Stimulated activated CD4-positive, alpha-beta T cell treated with anti-CD3 and anti-CD28 coated beads, Interleukin-2, amount 100 ng/mL, for 48 hours (primary cell): ENCODE data around the gene RAB28.
"Not testable (repeated sequence)": the region's sequence is repeated elsewhere in the genome, so short reads cannot be mapped to it uniquely, and the experiment has no call there.

ENCODE experiments used
- DNase-seq, 2 donors: peaks; one replicate each; pipeline ENCODE4 v3.0.0-alpha.2; 2020

RAB28 gene

DNA sequence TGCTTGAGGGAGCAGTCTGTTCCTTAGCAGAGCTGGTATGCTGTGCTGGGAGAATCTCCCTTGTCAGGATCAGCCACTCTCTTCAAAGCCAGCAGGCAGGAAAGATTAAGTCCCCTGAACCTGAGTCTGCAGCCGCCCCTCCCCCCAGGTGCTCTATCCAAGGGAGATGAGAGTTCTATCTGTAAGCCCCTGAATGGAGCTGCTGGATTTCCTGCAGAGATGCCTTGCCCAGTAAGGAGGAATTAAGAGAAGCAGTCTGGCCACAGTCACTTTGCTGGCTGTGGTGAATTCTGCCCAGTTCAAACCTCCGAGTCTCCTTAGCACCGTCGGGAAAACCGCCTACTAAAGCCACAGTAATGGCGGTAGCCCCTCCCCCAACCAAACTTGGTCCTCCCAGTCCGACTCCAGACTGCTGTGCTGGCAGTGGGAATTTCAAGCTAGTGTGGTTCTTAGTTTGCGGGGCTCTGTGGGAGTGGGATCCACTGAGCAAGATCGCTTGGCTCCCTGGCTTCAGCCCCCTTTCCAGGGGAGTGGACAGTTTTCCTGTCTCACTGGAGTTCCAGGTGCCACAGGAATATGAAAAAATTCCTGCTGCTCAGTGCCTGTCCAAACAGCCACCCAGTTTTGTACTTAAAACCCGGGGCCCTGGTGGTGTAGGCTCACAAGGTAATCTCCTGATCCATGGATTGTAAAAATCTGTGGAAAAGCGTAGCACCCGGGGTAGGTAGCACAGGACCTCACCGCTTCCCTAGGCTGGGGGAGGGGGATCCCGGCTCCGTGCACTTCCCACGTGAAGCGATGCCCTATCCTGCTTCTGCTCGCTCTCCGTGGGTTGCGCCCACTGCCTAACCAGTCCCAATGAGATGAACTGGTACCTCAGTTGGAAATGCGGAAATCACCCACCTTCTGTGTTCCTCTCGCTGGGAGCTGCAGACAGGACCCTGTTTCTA is 38.0 kb downstream of the RAB28 start:
- DNase-seq = no peak

DNA sequence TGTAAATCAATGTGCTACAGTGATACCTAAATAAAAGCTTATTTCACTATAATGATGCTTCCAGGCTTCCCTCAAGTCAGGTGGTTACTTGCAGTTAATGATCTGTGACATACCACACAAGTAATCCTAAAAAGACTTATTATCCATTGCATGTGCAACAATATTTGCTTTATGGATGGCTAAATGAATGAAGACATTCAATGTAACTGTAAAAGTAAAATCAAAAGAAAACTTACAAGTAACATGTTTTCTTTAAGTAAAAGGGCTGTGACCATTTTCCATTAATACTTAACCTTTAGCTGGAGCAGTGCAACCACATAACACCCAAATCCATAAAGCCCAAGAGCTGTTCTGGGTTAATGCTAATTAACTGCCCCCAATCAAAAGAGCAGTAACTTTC is 42.6 kb downstream of the RAB28 start:
- DNase-seq = no peak

DNA sequence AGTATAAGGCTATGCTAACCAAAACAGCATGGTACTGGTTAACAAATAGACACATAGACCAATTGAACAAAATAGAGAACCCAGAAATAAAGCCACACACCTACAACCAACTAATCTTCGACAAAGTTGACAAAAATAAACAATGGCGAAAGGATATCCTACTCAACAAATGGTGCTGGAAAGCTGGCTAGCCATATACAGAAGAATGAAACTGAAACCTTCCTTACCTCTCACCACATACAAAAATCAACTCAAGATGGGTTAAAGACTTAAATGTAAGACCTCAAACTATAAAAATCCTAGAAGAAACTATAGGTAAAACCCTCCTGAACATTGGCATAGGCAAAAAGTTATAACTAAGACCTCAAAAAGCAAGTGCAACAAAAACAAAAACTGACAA is 47.2 kb downstream of the RAB28 start:
- DNase-seq = no peak

DNA sequence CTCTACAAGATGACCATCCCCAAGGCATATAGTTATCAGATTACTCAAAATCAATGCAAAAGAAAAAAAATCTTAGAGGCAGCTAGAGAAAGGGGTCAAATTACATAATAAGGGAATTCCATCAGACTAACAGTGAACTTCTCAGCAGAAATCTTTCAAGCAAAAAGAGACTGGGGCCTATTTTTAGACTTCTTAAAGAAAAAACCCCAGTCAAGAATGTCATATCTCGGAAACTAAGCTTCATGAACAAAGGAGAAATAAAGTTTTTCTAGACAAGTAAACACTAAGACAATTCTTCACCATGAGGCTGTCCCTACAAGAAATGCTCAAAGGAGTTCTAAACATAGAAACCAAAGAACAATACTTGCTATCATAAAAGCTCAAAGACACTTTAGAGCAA is 51.7 kb downstream of the RAB28 start:
- DNase-seq = no peak

DNA sequence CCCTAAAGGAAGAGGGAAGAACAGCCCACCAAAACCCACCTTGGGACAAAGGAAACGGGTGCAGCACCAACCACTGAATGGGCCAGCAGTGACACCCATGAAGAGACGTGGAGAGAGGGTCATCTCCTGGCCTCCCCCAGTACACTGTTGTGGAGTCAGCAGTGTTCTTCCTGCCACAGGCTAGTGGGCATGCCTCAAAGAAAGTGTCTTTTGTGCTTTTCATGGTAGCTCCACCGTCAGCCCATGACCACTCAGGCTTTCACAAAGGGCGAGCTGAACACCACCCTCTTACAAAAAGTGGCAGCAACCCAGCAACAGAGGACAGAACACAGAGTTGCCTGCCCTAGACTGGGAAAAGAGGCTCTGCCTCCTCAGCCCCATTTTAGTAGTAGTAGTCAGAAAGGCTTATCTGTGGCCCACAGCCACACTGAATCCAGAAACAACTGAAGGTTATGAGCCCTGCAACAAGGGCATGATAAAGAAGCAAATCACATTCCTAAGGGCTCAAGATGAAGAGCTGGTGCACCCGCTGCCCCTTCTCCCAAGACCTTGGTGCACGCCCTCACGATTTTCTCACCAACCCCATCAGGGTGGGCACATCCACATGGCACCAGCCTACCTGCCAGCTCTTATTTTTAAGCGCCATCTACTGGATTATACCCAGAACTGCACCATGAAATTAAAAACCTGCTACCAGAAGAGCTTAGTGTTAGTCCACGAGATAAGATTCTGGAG is 53.1 kb downstream of the RAB28 start:
- no peak for DNase-seq

DNA sequence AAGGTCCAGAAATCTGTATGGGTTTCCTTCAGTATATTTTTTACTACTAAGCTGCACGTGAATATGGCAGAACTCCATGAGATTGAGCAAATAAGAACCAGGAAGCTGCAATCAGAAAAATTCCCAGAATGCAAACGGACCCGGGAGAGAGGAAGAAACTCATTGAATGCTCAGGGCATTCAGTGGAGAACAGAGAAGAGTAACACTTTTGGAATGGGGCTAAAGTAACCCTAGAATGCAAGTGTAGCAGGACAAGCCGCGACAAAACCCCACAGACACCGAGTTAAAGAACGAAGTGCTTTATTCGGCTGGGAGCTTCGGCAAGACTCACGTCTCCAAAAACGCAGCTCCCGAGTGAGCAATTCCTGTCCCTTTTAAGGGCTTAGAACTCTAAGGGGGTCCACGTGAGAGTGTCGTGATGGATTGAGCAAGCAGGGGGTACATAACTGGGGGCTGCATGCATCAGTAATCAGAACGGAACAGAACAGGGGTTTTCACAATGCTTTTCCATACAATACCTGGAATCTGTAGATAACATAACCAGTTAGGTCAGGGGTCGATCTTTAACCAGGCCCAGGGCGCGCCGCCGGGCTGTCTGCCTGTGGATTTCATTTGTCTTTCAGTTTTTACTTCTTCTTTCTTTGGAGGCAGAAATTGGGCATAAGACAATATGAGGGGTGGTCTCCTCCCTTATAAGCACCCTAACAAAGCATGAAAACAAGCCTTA is 56.4 kb downstream of the RAB28 start:
- no peak for DNase-seq

DNA sequence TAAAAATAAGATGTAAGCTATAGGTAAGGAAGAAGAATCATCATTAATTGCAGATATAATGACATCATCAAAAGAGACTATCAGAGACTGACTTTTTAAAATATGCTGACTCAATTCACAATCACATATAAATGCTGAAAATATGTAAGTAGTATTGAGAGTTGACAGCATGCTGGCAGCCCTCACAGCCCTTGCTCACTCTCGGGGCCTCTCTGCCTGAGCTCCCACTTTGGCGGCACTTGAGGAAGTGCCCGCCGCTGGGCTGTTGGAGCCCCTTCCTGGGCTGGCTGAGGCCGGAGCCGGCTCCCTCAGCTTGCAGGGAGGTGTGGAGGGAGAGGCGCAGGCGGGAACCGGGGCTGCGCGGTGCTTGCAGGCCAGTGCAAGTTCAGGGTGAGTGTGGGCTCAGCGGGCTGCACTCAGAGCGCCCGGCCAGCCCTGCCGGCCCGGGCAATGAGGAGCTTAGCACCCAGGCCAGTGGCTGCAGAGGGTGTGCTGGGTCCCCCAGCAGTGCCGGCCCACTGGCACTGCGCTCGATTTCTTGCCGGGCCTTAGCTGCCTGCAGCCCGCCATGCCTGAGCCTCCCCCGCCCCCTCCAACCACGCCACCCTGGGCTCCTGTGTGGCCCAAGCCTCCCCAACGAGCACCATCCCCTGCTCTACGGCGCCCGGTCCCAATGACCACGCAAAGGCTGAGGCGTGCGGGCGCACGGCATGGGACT is 68.9 kb downstream of the RAB28 start:
- DNase-seq = no peak

DNA sequence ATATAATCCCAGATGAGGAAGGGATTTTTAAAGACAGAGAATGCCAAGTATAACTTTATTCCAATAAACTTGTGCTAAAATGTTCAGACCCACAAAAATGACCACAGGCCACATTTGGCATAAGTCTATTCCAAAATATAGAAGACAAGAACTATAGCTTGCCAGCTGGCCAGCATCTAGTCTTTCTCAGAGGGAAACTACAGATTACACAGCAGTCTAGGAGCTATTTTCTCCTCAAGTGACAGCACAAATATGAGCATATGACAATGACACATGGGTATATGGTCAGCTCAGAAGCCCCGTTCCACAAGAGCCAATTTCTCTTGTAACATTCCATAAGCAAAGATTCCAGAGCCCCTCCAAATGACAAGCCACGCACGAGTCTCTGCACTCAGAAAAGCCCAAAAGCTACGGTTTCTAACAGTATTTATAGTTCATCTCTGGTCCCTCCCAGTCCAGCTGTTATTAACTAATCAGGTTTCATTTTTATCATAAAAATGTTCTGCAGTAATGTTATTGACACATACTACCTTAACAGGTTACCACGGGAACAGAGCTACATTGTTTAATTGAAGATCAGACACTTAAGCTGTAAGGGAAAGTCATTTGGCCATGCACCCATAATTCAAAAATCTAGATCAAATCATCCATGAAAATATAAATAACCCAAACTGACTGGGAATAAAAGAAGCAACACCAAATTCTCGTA is 70.3 kb downstream of the RAB28 start:
- no peak for DNase-seq

DNA sequence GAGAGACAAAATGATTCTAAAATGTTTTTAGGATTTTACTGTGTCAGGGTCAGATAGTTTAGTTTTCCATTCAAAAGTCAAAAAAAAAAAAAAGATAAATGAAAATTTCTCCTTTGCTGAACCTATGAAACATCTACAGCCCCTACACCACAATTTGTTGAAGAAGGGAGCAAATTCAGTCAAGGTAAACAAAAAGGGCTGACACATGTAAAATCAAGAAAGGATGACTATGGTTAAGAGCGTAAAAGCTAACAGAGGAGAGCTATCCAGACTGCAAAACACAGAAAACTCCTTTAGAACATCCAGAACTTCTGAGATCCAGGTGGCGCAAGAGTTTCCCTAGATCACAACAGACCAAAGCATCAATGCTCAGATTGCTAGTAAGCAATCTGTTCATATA is 72.2 kb downstream of the RAB28 start:
- DNase-seq = no peak

DNA sequence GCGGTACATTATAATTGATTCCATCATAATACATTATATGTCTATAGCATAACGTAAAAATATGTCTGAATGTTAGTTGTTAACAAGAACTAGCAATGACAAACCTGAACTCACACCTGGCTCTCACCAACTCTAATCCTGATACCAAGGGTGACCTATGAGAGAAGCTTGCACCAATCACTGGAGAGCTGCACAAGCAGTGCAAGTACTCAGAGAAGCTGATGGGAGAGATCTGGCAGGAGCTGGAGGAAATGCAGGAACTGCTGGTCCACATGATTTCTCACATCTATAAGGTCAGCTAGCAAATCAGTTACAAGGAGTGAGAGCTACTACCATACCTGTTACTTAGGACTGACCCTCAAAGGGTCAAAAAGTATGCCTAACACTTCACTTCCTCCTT is 74.8 kb downstream of the RAB28 start:
- DNase-seq = no peak

DNA sequence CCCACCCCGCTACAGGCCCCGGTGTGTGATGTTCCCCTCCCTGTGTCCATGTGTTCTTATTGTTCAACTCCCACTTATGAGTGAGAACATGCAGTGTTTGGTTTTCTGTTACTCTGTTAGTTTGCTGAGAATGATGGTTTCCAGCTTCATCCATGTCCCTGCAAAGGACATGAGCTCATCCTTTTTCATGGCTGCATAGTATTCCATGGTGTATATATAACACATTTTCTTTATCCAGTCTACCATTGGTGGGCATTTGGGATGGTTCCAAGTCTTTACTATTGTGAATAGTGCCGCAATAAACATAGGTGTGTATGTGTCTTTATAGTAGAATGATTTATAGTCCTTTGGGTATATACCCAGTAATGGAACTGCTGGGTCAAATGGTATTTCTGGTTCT is 78.0 kb downstream of the RAB28 start:
- DNase-seq = not testable (repeated sequence)

DNA sequence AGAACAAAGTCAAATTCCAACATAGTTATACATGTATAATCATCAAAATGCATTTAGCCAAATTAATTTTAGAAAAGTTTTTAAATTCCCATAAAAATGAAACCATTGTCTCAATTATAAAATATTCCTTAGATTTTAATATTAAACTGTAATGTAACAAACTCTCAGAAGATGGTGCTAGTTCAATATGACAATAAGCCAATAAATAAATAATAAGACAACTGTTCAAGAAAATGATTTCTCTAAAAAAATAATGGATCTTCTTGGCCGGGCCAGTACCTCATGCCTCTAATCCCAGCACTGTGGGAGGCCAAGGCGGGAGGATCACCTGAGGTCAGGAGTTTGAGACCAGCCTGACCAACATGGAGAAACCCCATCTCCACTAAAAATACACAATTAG is 80.3 kb downstream of the RAB28 start:
- DNase-seq = no peak

DNA sequence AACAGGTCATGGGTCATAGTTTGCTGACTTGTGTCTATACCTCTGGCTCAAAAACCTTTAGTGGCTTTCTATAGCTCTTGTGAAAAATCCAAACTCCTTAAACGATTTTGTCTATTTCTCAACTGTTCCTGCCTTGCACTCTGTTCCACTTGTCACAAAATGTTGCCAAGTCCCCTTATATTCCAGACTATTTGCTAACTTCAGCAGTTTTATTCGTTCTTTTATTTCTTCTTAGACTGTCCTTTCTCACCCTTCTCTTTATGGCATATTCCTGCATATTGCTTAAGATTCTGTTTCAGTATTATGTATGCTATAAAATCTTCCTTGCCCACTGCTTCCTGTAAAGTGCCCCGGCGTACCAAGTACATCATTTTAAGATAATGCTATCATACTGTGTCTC is 80.8 kb downstream of the RAB28 start:
- no peak for DNase-seq

DNA sequence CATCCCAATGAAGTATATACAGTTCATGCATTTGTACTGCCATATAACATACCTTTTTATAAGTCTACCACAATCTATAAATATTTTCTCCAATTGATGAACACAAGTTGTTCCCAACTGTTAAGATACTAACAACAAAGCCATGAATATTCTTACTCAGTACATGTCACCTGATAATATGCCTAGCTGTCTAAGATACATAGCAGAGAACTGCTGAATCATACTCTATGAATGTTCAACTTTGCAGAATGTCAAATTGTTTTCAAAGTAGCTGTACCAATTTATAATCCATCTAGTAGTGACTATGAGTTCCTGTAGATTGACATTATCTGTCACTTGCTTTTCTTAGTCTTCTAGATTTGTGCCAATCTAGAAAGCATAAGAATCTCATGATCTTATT is 84.9 kb downstream of the RAB28 start:
- DNase-seq = no peak

DNA sequence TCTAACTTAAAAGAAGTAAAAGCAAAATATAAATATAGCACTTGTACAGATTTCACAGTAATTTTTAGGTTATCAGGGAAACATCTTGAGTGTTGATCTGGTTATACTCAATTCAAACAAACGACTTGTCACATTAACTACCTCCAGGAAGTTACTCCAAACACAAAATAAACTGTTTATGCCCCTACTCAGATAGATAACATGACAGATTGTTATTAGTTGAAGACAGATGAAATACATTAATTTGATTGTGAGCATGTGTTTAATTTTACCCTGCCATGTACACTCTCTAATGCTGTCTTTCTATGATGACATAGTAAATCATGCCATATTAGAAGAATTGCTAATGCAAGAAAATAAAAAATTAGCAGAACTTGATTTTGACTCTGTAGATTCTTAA is 88.0 kb downstream of the RAB28 start:
- DNase-seq = no peak

DNA sequence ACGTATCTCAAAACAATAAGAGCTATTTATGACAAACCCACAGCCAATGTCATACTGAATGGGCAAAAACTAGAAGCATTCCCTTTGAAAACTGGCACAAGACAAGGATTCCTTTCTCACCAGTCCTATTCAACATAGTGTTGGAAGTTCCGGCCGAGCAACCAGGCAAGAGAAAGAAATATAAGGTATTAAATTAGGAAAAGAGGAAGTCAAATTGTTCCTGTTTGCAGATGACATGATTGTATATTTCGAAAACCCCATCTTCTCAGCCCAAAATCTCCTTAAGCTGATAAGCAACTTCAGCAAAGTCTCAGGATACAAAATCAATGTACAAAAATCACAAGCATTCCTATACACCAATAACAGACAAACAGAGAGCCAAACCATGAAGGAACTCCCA is 94.2 kb downstream of the RAB28 start:
- DNase-seq = not testable (repeated sequence)

DNA sequence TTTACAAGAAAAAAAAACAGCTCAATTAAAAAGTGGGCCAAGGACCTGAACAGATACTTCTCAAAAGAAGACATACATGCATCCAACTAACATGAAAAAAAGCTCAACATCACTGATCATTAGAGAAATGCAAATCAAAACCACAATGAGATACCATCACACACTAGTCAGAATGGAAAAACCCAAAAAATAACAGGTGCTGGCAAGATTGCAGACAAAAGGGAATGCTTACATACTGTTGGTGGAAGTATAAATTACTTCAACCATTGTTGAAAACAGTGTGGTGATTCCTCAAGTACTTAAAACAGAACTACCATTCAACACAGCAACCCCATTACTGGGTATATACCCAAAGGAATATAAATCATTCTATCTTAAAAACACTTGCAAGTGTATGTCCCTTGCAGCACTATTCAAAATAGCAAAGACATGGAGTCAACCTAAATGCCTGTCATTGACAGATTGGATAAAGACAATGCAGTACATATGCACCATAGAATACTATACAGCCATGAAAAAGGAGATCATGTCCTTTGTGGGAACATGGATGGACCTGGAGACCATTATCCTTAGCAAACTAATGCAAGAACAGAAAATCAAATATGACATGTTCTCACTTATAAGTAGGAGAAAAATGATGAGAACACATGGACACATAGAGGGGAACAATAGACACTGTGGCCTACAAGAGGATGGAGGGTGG is 97.6 kb downstream of the RAB28 start:
- DNase-seq = no peak

DNA sequence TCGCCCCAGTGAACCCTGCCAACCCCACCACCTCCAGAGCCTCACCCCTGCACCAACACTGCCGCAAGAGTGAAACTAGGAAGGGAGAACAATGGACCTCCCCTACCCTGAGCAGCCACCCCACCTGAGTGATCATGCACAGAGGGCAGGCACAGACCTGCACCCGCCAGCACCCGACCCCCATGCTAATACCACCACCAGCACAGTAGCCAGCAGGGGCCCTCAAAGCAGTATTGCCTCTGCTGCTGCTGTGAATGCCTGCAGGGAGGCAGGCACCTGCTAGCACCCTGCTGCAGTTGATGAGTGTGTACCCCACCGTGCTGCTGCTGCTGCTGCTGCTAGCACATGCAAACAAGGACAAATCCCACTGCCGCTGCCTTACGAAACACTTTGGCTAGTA is 100.1 kb downstream of the RAB28 start:
- DNase-seq = no peak

DNA sequence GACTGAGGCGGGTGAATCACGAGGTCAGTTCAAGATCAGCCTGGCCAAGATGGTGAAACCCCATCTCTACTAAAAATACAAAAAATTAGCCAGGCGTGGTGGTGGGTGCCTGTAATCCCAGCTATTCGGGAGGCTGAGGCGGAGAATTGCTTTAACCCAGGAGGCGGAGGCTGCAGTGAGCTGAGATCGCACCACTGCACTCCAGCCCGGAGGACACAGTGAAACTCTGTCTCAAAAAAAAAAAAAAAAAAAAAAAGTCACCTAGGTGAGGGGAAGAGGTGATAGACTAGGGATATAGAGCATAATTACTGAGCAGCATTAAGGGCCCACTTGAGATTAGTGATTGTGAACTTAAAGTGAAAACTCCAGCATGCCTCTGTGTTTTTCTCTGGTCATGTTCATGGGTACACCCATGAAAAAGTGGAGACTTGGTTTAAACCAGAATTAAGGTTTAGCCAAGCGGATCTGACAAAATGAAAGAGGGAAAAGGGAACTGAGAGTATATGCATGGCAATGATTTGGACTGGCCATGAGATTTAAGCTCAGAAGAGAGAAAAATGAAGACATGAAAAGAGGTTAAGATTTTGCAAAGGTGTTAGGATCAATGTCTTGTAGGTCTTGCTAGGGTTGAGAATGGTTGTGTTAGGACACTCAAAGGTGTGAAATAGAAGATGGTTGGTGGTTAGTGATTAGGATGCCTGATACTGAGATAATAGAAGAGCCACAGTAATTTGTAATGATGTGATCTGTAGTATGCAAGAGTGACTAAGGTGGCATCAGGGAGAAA is 105.0 kb downstream of the RAB28 start:
- no peak for DNase-seq

DNA sequence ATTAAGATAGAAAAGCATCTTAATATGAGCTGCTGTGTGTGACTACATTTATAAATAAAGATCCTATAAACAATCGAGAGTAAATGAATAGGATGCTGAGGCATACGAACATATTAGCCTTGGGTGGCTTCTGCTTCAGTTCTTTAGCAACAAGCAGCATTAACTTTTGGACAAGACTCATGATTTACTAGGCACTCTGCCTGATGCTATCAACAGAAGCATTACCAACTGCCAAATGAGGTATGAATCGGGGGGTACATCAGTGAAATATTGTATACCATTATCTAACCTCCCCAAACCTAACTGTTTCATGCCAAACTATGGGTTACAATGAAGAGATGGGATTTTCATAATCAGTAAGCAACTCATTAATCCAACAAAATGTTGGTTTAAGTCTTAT is 113.1 kb downstream of the RAB28 start:
- no peak for DNase-seq

DNA sequence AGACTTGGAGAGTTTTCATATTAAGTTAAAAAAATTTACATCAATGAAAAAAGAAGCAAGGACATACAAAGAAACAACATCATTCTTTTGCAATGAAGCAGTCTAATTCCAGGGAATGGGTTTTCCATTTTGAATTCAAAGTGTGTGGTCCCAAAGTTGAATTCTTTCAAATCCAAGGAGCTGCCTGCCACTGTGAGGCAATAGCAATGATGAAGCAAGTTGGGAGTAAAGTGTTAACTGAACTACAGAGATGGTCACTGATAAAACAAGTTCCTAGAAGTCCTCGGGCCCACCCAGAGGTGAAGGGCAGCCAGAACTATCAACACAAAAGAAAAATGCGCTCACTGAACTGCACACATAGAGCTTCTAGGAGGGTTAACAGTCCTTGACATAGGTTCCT is 115.9 kb downstream of the RAB28 start:
- no peak for DNase-seq
